Measurements from ENCODE around the gene PTH2R. TPM values are rescaled to one million over a fixed set of nuclear protein-coding genes. Genes with fewer than 3 reads are reported as not detected.

Gene PTH2R
- polyA plus RNA-seq, 1 of the 3 experiments (the other 2 are of a cell fraction) = 4.0 TPM

DNA sequence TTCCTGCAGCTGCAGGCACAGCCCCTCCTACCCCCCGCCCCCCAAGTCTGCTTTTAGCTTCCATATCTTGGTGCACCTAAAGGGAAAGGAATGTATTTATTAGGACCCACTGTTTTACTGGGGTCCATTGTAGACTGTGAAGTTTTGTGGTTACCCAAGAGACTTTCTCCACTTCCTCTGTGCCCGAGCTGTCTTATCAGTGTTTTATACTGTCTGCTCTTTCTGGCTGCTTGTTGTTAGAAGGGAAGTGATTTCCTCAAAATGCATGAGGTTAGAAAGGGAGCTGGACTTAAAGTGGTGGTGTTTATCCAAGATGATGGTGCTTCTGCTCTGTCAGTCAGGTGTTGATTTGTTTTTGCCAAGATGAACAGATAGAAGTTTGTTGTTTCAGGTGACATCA, 85.0 kb downstream of the PTH2R start:
- ChIA-PET POLR2A (no interaction called here), CTCF (no interaction called here)
- Histone ChIP-seq H3F3A (replicated peaks; ENCODE audit: insufficient read depth) (no peaks in the 10 kb centered on the region), H4K20me1 (ENCODE audit: insufficient read depth) (no peaks in the 10 kb centered on the region), H3K9ac (no peak overlapping the region), H3K27me3 (ENCODE audit: insufficient read depth) (no peaks in the 10 kb centered on the region), H3K4me3 (ENCODE audit: low read depth in 2 of 2, low read length in 1 of 2) (no peak overlapping the region), H3K9me2 (no peaks in the 10 kb centered on the region), H3K79me2 (ENCODE audit: insufficient read depth) (no peaks in the 10 kb centered on the region), H3K27ac (ENCODE audit: low read depth in 2 of 2, low read length in 1 of 2) (no peak overlapping the region), H3K9me3 (no peaks in the 10 kb centered on the region), H3K36me3 (replicated peaks in 1 of 2; ENCODE audit: control insufficient read depth in 1 of 2, insufficient read depth in 2 of 2, low read length in 1 of 2) (no peaks in the 10 kb centered on the region), H2AFZ (ENCODE audit: low read depth) (no peak overlapping the region), H3K4me2 (no peak overlapping the region), H3K4me1 (ENCODE audit: control insufficient read depth in 1 of 2, insufficient read depth in 2 of 2, low read depth in 1 of 2, low read length in 1 of 2) (peaks cover 0 to 2% of the 10 kb centered on the region in 2 experiments; a peak in 1 of 4 replicates)
- WGBS (ENCODE audit: low lambda C conversion rate) = 30% methylated on average over 2 of the region's 2 CpGs
- TF ChIP-seq MXI1 (IDR thresholded peaks at IDR 0.05; ENCODE audit: low read depth, low read length) (no peak), TCF12 (IDR thresholded peaks at IDR 0.05) (no peak), SIN3A (IDR thresholded peaks at IDR 0.05; ENCODE audit: borderline replicate concordance, low read depth, low read length) (no peak), MEF2A (IDR thresholded peaks at IDR 0.05; ENCODE audit: borderline replicate concordance, low read depth) (no peak), RCOR1 (IDR thresholded peaks at IDR 0.05; ENCODE audit: low read length) (no peak), CHD2 (IDR thresholded peaks at IDR 0.05; ENCODE audit: low read length, partially characterized antibody) (no peak), FOXM1 (IDR thresholded peaks at IDR 0.05; ENCODE audit: low read depth) (no peak), NFIC (IDR thresholded peaks at IDR 0.05; ENCODE audit: borderline replicate concordance) (no peak), FOSL2 (IDR thresholded peaks at IDR 0.05; ENCODE audit: borderline replicate concordance, low read depth) (no peak), GABPA (IDR thresholded peaks at IDR 0.05; ENCODE audit: low read depth) (no peak), TEAD4 (IDR thresholded peaks at IDR 0.05; ENCODE audit: borderline replicate concordance, insufficient read depth) (no peak), GATA2 (CRISPR knock-in tag; IDR thresholded peaks at IDR 0.05) (no peak), TAF1 (IDR thresholded peaks at IDR 0.05; ENCODE audit: borderline replicate concordance, low read depth, low read length) (no peak), EP300 (IDR thresholded peaks at IDR 0.05; ENCODE audit: borderline replicate concordance in 1 of 2, low read depth in 1 of 2, low read length in 1 of 2) (no peak)
- TF ChIP-seq, protein P1, sequence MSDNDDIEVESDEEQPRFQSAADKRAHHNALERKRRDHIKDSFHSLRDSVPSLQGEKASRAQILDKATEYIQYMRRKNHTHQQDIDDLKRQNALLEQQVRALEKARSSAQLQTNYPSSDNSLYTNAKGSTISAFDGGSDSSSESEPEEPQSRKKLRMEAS (IDR thresholded peaks at IDR 0.05; ENCODE audit: low read depth) = no peak
- TF ChIP-seq, protein P2, sequence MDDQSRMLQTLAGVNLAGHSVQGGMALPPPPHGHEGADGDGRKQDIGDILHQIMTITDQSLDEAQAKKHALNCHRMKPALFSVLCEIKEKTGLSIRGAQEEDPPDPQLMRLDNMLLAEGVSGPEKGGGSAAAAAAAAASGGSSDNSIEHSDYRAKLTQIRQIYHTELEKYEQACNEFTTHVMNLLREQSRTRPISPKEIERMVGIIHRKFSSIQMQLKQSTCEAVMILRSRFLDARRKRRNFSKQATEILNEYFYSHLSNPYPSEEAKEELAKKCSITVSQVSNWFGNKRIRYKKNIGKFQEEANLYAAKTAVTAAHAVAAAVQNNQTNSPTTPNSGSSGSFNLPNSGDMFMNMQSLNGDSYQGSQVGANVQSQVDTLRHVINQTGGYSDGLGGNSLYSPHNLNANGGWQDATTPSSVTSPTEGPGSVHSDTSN (IDR thresholded peaks at IDR 0.05) = no peak
- TF ChIP-seq, protein P3, sequence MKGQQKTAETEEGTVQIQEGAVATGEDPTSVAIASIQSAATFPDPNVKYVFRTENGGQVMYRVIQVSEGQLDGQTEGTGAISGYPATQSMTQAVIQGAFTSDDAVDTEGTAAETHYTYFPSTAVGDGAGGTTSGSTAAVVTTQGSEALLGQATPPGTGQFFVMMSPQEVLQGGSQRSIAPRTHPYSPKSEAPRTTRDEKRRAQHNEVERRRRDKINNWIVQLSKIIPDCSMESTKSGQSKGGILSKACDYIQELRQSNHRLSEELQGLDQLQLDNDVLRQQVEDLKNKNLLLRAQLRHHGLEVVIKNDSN (IDR thresholded peaks at IDR 0.05; ENCODE audit: borderline replicate concordance, low read depth) = no peak
- TF ChIP-seq, protein P4, sequence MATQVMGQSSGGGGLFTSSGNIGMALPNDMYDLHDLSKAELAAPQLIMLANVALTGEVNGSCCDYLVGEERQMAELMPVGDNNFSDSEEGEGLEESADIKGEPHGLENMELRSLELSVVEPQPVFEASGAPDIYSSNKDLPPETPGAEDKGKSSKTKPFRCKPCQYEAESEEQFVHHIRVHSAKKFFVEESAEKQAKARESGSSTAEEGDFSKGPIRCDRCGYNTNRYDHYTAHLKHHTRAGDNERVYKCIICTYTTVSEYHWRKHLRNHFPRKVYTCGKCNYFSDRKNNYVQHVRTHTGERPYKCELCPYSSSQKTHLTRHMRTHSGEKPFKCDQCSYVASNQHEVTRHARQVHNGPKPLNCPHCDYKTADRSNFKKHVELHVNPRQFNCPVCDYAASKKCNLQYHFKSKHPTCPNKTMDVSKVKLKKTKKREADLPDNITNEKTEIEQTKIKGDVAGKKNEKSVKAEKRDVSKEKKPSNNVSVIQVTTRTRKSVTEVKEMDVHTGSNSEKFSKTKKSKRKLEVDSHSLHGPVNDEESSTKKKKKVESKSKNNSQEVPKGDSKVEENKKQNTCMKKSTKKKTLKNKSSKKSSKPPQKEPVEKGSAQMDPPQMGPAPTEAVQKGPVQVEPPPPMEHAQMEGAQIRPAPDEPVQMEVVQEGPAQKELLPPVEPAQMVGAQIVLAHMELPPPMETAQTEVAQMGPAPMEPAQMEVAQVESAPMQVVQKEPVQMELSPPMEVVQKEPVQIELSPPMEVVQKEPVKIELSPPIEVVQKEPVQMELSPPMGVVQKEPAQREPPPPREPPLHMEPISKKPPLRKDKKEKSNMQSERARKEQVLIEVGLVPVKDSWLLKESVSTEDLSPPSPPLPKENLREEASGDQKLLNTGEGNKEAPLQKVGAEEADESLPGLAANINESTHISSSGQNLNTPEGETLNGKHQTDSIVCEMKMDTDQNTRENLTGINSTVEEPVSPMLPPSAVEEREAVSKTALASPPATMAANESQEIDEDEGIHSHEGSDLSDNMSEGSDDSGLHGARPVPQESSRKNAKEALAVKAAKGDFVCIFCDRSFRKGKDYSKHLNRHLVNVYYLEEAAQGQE (IDR thresholded peaks at IDR 0.05; ENCODE audit: low read depth, low read length) = no peak
- TF ChIP-seq, protein P5, sequence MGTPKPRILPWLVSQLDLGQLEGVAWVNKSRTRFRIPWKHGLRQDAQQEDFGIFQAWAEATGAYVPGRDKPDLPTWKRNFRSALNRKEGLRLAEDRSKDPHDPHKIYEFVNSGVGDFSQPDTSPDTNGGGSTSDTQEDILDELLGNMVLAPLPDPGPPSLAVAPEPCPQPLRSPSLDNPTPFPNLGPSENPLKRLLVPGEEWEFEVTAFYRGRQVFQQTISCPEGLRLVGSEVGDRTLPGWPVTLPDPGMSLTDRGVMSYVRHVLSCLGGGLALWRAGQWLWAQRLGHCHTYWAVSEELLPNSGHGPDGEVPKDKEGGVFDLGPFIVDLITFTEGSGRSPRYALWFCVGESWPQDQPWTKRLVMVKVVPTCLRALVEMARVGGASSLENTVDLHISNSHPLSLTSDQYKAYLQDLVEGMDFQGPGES (IDR thresholded peaks at IDR 0.05; ENCODE audit: low read depth, low read length) = no peak
- no peak for DNase-seq
